K562 (cell line): ENCODE data around the gene RAD23B. TPM values are rescaled to one million over a fixed set of nuclear protein-coding genes. Genes with fewer than 3 reads are reported as not detected.
A peak's percentile ranks its signal among the peaks of the same experiment; 100 is the strongest.

Experiments
- ATAC-seq: fragments of 200-7000 bp; cut with Tn5 transposase; 3 replicates; pipeline ENCODE4 v1.9.1; 2020; ENCODE audit warnings: moderate library complexity
- BruUV-seq: library from RNA; stranded (reverse); fragments of 400-500 nt; replicated peaks from 2 replicates; lab custom pipeline; 2021; lab: Mats Ljungman, UMichigan
- CTCF ChIA-PET: fragments of 300-600 bp; formaldehyde crosslinking; extraction: SDS; loops from one replicate; lab custom pipeline; 2021; ENCODE audit warnings: low intra/inter-chr PET ratio; lab: Yijun Ruan, JAX
- POLR2A ChIA-PET: fragments of 300-600, 350-650 bp; sonication (Branson Sonifier 250); formaldehyde crosslinking; extraction: SDS; loops from one replicate; lab custom pipeline; 2021; ENCODE audit warnings: antibody characterized with exemption, inconsistent platforms; lab: Yijun Ruan, JAX
- DNase-seq, 4 experiments: peaks; one replicate each; pipeline versions ENCODE4 v3.0.0 to v3.0.0-alpha.2; 2011 to 2018; ENCODE audit warnings: low spot score in 3 of 4, mixed read lengths in 3 of 4; ENCODE audit errors: extremely low read depth in 1 of 4
- FAIRE-seq: peaks from 2 replicates; lab custom pipeline; 2011; peaks lifted over from hg19 to GRCh38; lab: Jason Lieb, UNC
- H2AFZ ChIP-seq: 2 replicates; pipeline ENCODE4 v1.6.0; 2011; ENCODE audit warnings: low read depth, low read length, control low read depth, inconsistent platforms
- H3K27ac ChIP-seq: fragments of 200-600 bp; 3 replicates; pipeline ENCODE4 v1.8.0; 2011; ENCODE audit warnings: low read depth, mild to moderate bottlenecking, control low read depth, inconsistent platforms, low read length, moderate library complexity, mixed read lengths; ENCODE audit errors: extremely low read depth
- H3K27me3 ChIP-seq, 2 experiments: fragments of 300-600 bp in 1 of 2; 2 replicates in 1 of 2; 3 replicates in 1 of 2; pipeline versions ENCODE4 v1.6.0 to v1.8.0; 2011; ENCODE audit warnings: inconsistent platforms in 2 of 2, low read length in 2 of 2, mild to moderate bottlenecking in 1 of 2, mixed read lengths in 1 of 2, moderate library complexity in 1 of 2; ENCODE audit not compliant: control insufficient read depth in 2 of 2, insufficient read depth in 2 of 2
- H3K36me3 ChIP-seq: fragments of 300-600 bp; 3 replicates; pipeline ENCODE4 v1.8.0; 2011; ENCODE audit warnings: mild to moderate bottlenecking, low read length, inconsistent platforms; ENCODE audit not compliant: control insufficient read depth, insufficient read depth
- H3K4me1 ChIP-seq, 2 experiments: fragments of 200-600 bp in 1 of 2; replicated peaks in 1 of 2; 2 replicates in 1 of 2; 3 replicates in 1 of 2; pipeline versions ENCODE4 v1.5.1 to v1.8.0; 2011; ENCODE audit warnings: inconsistent platforms in 2 of 2, low read length in 2 of 2, mild to moderate bottlenecking in 1 of 2, mixed read lengths in 1 of 2, moderate library complexity in 1 of 2; ENCODE audit not compliant: control insufficient read depth in 2 of 2, insufficient read depth in 2 of 2
- H3K4me2 ChIP-seq: 2 replicates; pipeline ENCODE4 v1.6.1; 2011; ENCODE audit warnings: low read length, control low read depth, inconsistent platforms, mixed read lengths; ENCODE audit not compliant: insufficient read depth
- H3K4me3 ChIP-seq: fragments of 200-600 bp; sonication (generic), shearing (Covaris generic); 2 replicates; pipeline ENCODE4 v1.5.1; 2016; ENCODE audit warnings: control low read depth, inconsistent platforms
- H3K79me2 ChIP-seq: fragments of 200-600 bp; 3 replicates; pipeline ENCODE4 v1.8.0; 2011; ENCODE audit warnings: low read length, inconsistent platforms; ENCODE audit not compliant: control insufficient read depth, insufficient read depth
- H3K9ac ChIP-seq, 2 experiments: 2 replicates each; pipeline versions ENCODE4 v1.6.0 to v1.6.1; 2011; ENCODE audit warnings: low read depth in 2 of 2, low read length in 2 of 2, control low read depth in 1 of 2, inconsistent platforms in 1 of 2, mild to moderate bottlenecking in 1 of 2, mixed read lengths in 1 of 2; ENCODE audit not compliant: insufficient read depth in 1 of 2
- H3K9me1 ChIP-seq: one replicate; pipeline ENCODE4 v1.6.0; 2011; ENCODE audit warnings: inconsistent platforms, mild to moderate bottlenecking, low read length, moderate library complexity; ENCODE audit not compliant: control insufficient read depth, insufficient read depth
- H3K9me3 ChIP-seq: replicated peaks from 2 replicates; pipeline ENCODE4 v1.5.1; 2011; ENCODE audit warnings: low read depth, low read length, inconsistent platforms; ENCODE audit not compliant: control insufficient read depth, insufficient read depth
- H4K20me1 ChIP-seq: replicated peaks from 2 replicates; pipeline ENCODE4 v1.6.1; 2011; ENCODE audit warnings: low read length, inconsistent platforms, mixed read lengths; ENCODE audit not compliant: control insufficient read depth, insufficient read depth
- CBX3 ChIP-seq, 2 experiments: IDR thresholded peaks; 1 replicate in 1 of 2; 2 replicates in 1 of 2; pipeline ENCODE4 v1.6.1; 2012; ENCODE audit warnings: inconsistent platforms in 2 of 2, low read length in 2 of 2, borderline replicate concordance in 1 of 2, control low read depth in 1 of 2
- GTF2A2 ChIP-seq: IDR thresholded peaks from 2 replicates; pipeline ENCODE4 v1.6.1; 2016; ENCODE audit warnings: mild to moderate bottlenecking, missing genetic modification characterization, missing compliant biosample characterization
- ILF3 ChIP-seq: fragments of 450-650 bp; IDR thresholded peaks from 2 replicates; pipeline ENCODE4 v1.6.1; 2018; ENCODE audit warnings: antibody characterized with exemption, mild to moderate bottlenecking, moderate library complexity, borderline replicate concordance
- KDM1A ChIP-seq, 2 experiments: fragments of 450-650 bp; IDR thresholded peaks; 2 replicates each; pipeline ENCODE4 v1.6.1; 2016; ENCODE audit warnings: mild to moderate bottlenecking in 2 of 2
- KLF16 ChIP-seq: IDR thresholded peaks from 2 replicates; pipeline ENCODE4 v1.6.1; 2016; ENCODE audit warnings: antibody characterized with exemption
- LARP7 ChIP-seq: fragments of 450-650 bp; IDR thresholded peaks from 2 replicates; pipeline ENCODE4 v1.6.1; 2016
- TCFL5 ChIP-seq: fragments of 250-450 bp; sonication (Bioruptor Pico); conservative IDR thresholded peaks from 2 replicates; pipeline ENCODE4 v1.6.1; 2021; ENCODE audit warnings: mild to moderate bottlenecking, moderate library complexity, matching md5 sums
- ZNF133 ChIP-seq: fragments of 250-450 bp; sonication (Bioruptor Pico); IDR thresholded peaks from 2 replicates; pipeline ENCODE4 v1.4.0; 2020; ENCODE audit warnings: mild to moderate bottlenecking
- ZNF134 ChIP-seq: fragments of 250-450 bp; sonication (Bioruptor Pico); conservative IDR thresholded peaks from 2 replicates; pipeline ENCODE4 v1.4.0; 2020
- WGBS: fragments of 100-300 bp; shearing (Covaris generic); methylation state at CpG from one replicate; pipeline ENCODE4 v1.1.6; 2016; ENCODE audit warnings: low coverage, mixed read lengths; ENCODE audit not compliant: insufficient coverage; ENCODE audit errors: missing lambda C conversion rate; 5-methylcytosine and 5-hydroxymethylcytosine counted together
- in situ Hi-C: fragments of 300-500 bp; cut with MboI; formaldehyde crosslinking; loops from 4 replicates; pipeline ENCODE4 v1.15.0; 2018; ENCODE audit warnings: inconsistent platforms, mixed read lengths
- intact Hi-C: fragments of 100-400 bp; cut with micrococcal nuclease; formaldehyde crosslinking; loops from 2 replicates; pipeline ENCODE4 v1.14.2; 2022
- polyA plus RNA-seq, 8 experiments: library from polyadenylated mRNA; depleted of rRNA in 4 of 8; stranded (reverse) in 5 of 8; unstranded in 3 of 8; fragments of >200 nt; fragmentation: Nextera tagmentation in 2 of 8; fragmentation: Illumina TruSeq in 1 of 8; extraction: Ambion mirVana in 2 of 8; extraction: Trizol in 1 of 8; gene quantifications; 2 replicates each; pipeline versions ENCODE4 v1.2.1 to v1.2.3, GENCODE V29; 2011 to 2014; ENCODE audit warnings: inconsistent platforms in 1 of 8, missing spikeins in 1 of 8
- total RNA-seq, 7 experiments: library from RNA; depleted of rRNA in 6 of 7; stranded (reverse); fragments of >200 nt in 6 of 7; fragmentation: Illumina TruSeq in 2 of 7; extraction: Trizol in 2 of 7; gene quantifications; 2 replicates each; pipeline versions ENCODE4 v1.2.1 to v1.2.3, GENCODE V29; 2011 to 2021; ENCODE audit warnings: low replicate concordance in 1 of 7

The RAD23B gene
- total and polyA plus RNA-seq, 9 of the 15 experiments (the other 6 are each of a cell fraction or from before 2014, with no cell fraction given) = 14.5 to 184 (median 114) TPM

DNA sequence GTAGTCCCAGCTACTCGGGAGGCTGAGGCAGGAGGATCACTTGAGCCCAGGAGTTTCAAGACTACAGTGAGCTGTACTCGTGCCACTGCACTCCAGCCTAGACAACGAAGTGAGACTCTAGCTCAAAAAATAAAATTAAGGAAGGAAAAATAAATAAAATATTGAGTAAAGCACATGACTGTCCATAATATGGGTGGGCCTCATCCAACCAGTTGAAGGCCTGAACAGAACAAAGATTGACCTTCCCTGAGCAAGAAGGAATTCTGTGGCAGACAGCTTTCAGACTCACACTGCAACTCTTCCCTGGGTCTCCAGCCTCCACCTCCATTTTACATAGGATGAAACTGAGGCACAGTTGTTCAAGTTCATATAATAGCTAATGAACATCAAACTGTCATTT lies 72.3 kb downstream of the RAD23B start:
- no peaks in the 10 kb centered on the region for H3K79me2 ChIP-seq
- H3K36me3 ChIP-seq = no peaks in the 10 kb centered on the region
- H3K27me3 ChIP-seq = peaks cover 9 to 34% of the 10 kb centered on the region in 2 experiments
- H3K4me3 ChIP-seq = no peak overlapping the region
- BruUV-seq = no TSS peak
- no peak overlapping the region for H2AFZ ChIP-seq
- no peak overlapping the region for H3K27ac ChIP-seq
- FAIRE-seq = no peak
- POLR2A ChIA-PET = interaction anchor here (0.9 to 1.4 kb wide), 2 partner anchors 10 to 13 kb away, joined by 3 to 4 read pairs; no protein-coding TSS in a partner anchor
- CTCF ChIA-PET = no interaction called here
- no peak for DNase-seq
- H3K9ac ChIP-seq = no peak overlapping the region
- H3K4me2 ChIP-seq = no peak overlapping the region
- intact Hi-C loops = no loop called here
- peaks cover 4% of the 10 kb centered on the region; the same call in 1 of the 2 replicates for H4K20me1 ChIP-seq
- no peaks in the 10 kb centered on the region for H3K9me3 ChIP-seq
- H3K4me1 ChIP-seq = no peaks in the 10 kb centered on the region
- in situ Hi-C loops = no loop called here
- no peaks in the 10 kb centered on the region for H3K9me1 ChIP-seq
- no peak for TF ChIP-seq KLF16
- no peak for TF ChIP-seq ZNF133
- TF ChIP-seq LARP7 = no peak
- no peak for TF ChIP-seq CBX3 (IDR thresholded peaks at IDR 0.05; ENCODE audit: borderline replicate concordance in 1 of 2, low read length in 2 of 2)
- no peak for TF ChIP-seq KDM1A (IDR thresholded peaks at IDR 0.05)
- peak; percentile 79 for TF ChIP-seq ZNF134 (CRISPR knock-in tag)
- TF ChIP-seq GTF2A2 (tag) = no peak
- no peak for ATAC-seq
- 0% methylated on average over 3 of the region's 3 CpGs for WGBS

DNA sequence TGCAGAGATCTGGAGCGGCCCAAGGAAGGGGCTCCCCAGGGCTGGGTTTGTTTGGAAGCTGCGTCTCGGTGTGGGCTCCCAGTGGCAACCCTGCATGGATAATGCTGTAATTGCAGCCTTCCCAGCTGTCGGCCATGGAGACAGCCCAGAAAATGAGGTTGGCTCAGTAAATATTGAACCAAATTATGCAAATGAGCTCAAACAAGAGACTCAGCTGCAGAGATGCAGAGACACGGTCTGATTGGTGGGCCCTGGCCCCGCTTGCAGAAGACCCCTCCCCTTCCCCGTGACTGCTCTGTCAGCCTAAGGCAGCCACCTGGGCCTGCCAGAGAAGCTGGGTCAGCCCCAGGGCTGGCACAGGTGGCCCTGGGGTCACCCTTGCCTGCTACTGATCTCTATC lies 75.9 kb downstream of the RAD23B start:
- DNase-seq (no peak), ATAC-seq (no peak), FAIRE-seq (no peak)
- no peak overlapping the region for H2AFZ ChIP-seq
- no peaks in the 10 kb centered on the region for H3K9me3 ChIP-seq
- no peak overlapping the region for H3K9ac ChIP-seq
- intact Hi-C loops = no loop called here
- BruUV-seq = no TSS peak
- no peak overlapping the region for H3K4me3 ChIP-seq
- in situ Hi-C loops = no loop called here
- no peak overlapping the region for H3K27ac ChIP-seq
- no peaks in the 10 kb centered on the region for H3K79me2 ChIP-seq
- peaks cover 4% of the 10 kb centered on the region; the same call in 1 of the 2 replicates for H4K20me1 ChIP-seq
- H3K4me2 ChIP-seq = no peak overlapping the region
- peaks cover 12 to 42% of the 10 kb centered on the region in 2 experiments for H3K27me3 ChIP-seq
- 0% methylated on average over 5 of the region's 7 CpGs for WGBS
- POLR2A ChIA-PET = interaction anchor here (0.6 kb wide), 1 partner anchor 78 kb away, joined by 4 read pairs; no protein-coding TSS in a partner anchor
- no peaks in the 10 kb centered on the region for H3K36me3 ChIP-seq
- H3K4me1 ChIP-seq = no peaks in the 10 kb centered on the region
- CTCF ChIA-PET = no interaction called here
- no peaks in the 10 kb centered on the region for H3K9me1 ChIP-seq
- TF ChIP-seq TCFL5 (CRISPR knock-in tag) = no peak
- no peak for TF ChIP-seq ILF3
- TF ChIP-seq, all 486 proteins: peak for 0
